Neural crest cell (in vitro differentiated cells): ENCODE data around the gene PRDM12. TPM values are rescaled to one million over a fixed set of nuclear protein-coding genes. Genes with fewer than 3 reads are reported as not detected.
A peak's percentile ranks its signal among the peaks of the same experiment; 100 is the strongest.

Source experiments
- DNase-seq: peaks from one replicate; pipeline ENCODE4 v3.0.0; 2021; ENCODE audit warnings: low read depth, mixed read lengths, low spot score
- H3K27ac Mint-ChIP-seq: one replicate; pipeline ENCODE4 v1.8.0; 2021; ENCODE audit warnings: mild to moderate bottlenecking, mixed read lengths; ENCODE audit not compliant: unreplicated experiment
- H3K27me3 Mint-ChIP-seq: 2 replicates; pipeline ENCODE4 v1.8.0; 2021; ENCODE audit warnings: low read depth, mild to moderate bottlenecking, mixed read lengths
- H3K36me3 Mint-ChIP-seq: 2 replicates; pipeline ENCODE4 v1.8.0; 2021; ENCODE audit warnings: low read depth, mild to moderate bottlenecking, mixed read lengths
- H3K4me1 Mint-ChIP-seq: 2 replicates; pipeline ENCODE4 v1.8.0; 2021; ENCODE audit warnings: mixed read lengths
- H3K4me3 Mint-ChIP-seq: one replicate; pipeline ENCODE4 v1.8.0; 2021; ENCODE audit warnings: mild to moderate bottlenecking, mixed read lengths
- H3K9me3 Mint-ChIP-seq: 2 replicates; pipeline ENCODE4 v1.8.0; 2021; ENCODE audit warnings: mixed read lengths
- long read RNA-seq: library from polyadenylated mRNA; unstranded; transcript quantifications from one replicate; pipeline ENCODE4 v2.0.0, GENCODE V29; 2020
- total RNA-seq: library from RNA; stranded (reverse); gene quantifications from 2 replicates; pipeline ENCODE4 v1.2.1, GENCODE V29; 2021
- TF ChIP-seq, protein P1 (sequence below): fragments of 200-600 bp; sonication (generic); conservative IDR thresholded peaks from 2 replicates; pipeline ENCODE4 v1.5.0; 2021; ENCODE audit warnings: antibody characterized with exemption, mild to moderate bottlenecking

The PRDM12 gene
- 2.2 and 2.5 TPM in 2 replicates for total RNA-seq
- long read RNA-seq: 0 reads

DNA sequence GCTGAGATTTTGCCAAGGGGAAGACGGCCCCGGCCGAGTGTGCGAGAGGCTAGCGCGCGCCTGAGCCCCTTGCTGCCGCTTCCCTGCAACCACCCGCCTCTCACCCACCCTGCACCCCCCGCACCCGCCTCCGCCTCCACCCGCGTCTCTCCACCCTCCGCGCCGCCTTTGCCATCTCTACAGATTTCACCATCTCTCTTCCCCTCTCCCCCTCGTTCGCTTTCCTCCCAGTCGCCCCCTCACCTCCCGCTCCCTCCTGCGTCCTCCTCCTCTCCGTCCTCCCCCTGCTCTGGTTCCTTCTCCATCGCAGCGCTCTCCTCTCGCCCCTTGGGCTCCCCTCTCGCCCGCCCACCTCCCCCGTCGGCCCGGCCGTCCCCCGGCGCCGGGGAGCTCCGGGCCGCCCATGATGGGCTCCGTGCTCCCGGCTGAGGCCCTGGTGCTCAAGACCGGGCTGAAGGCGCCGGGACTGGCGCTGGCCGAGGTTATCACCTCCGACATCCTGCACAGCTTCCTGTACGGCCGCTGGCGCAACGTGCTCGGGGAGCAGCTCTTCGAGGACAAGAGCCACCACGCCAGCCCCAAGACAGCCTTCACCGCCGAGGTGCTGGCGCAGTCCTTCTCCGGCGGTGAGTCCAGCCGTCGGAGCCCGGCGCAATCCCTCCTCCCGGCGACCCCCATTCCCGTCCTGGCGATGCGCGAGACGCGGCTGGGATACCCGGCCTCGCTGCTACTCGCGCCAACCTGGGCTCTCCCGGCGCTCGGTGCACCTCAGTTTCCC, at the start of gene PRDM12:
PRDM12 (plus strand) TSS at position 344 of the 778 bp plus-strand sequence; CDS start at position 404, 60 bp downstream.
- no peak for DNase-seq
- peaks cover 3% of the 10 kb centered on the region for H3K36me3 Mint-ChIP-seq
- H3K9me3 Mint-ChIP-seq: no peaks in the 10 kb centered on the region
- peaks cover 24% of the 10 kb centered on the region for H3K4me1 Mint-ChIP-seq
- H3K4me3 Mint-ChIP-seq: peak within 1 kb of the TSS; percentile 72
- peaks cover 94% of the 10 kb centered on the region for H3K27me3 Mint-ChIP-seq
- TF ChIP-seq, protein P1, sequence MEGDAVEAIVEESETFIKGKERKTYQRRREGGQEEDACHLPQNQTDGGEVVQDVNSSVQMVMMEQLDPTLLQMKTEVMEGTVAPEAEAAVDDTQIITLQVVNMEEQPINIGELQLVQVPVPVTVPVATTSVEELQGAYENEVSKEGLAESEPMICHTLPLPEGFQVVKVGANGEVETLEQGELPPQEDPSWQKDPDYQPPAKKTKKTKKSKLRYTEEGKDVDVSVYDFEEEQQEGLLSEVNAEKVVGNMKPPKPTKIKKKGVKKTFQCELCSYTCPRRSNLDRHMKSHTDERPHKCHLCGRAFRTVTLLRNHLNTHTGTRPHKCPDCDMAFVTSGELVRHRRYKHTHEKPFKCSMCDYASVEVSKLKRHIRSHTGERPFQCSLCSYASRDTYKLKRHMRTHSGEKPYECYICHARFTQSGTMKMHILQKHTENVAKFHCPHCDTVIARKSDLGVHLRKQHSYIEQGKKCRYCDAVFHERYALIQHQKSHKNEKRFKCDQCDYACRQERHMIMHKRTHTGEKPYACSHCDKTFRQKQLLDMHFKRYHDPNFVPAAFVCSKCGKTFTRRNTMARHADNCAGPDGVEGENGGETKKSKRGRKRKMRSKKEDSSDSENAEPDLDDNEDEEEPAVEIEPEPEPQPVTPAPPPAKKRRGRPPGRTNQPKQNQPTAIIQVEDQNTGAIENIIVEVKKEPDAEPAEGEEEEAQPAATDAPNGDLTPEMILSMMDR: no peak
- no peak within 1 kb of the TSS for H3K27ac Mint-ChIP-seq

DNA sequence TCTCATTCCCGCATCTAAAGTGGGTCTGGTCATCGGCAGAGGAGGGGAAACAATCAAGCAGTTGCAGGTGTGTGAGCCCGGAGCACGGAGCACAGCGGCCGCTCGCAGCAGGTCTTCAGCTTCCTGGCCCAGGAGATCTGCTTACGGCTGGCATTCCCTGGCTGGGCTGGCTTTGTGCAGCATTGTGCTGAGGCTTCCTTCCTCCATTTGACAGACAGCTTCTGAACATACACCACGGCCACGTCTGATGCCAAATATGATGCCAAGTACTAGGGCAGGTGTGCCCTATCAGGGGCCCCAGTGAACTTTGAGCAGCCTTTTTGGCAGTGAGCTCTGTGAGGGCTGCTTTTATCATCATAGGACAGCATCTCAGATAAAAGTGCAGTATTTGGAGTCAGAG, 47.9 kb upstream of the PRDM12 start:
- H3K4me3 Mint-ChIP-seq: no peak overlapping the region
- TF ChIP-seq, protein P1: no peak
- H3K27ac Mint-ChIP-seq: no peak overlapping the region
- H3K4me1 Mint-ChIP-seq: no peaks in the 10 kb centered on the region
- DNase-seq: no peak
- peaks cover 14% of the 10 kb centered on the region for H3K36me3 Mint-ChIP-seq
- H3K9me3 Mint-ChIP-seq: no peaks in the 10 kb centered on the region
- no peaks in the 10 kb centered on the region for H3K27me3 Mint-ChIP-seq

DNA sequence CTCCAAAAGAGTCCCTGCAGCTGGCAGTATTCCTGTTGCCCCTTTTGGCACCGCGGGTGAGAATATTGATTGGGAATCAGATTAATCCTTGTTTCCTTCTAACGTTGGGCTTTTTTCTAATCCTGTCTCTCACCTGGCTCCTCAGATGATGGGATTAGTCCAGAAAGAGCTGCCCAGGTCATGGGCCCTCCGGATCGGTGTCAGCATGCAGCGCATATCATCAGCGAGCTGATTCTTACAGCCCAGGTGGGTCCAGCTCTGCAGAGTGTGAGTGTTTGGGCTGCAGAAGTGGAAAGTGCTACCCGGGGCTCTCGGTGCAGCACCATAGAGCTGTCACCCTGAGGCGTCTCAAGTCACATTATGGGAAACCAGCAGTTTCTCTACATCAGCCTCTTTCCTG, 40.9 kb upstream of the PRDM12 start:
- Mint-ChIP-seq H3K4me1 (peaks cover 23% of the 10 kb centered on the region), H3K27ac (no peak overlapping the region), H3K4me3 (no peak overlapping the region), H3K27me3 (no peaks in the 10 kb centered on the region), H3K36me3 (peaks cover 21% of the 10 kb centered on the region), H3K9me3 (no peaks in the 10 kb centered on the region)
- TF ChIP-seq, protein P1: no peak
- no peak for DNase-seq

DNA sequence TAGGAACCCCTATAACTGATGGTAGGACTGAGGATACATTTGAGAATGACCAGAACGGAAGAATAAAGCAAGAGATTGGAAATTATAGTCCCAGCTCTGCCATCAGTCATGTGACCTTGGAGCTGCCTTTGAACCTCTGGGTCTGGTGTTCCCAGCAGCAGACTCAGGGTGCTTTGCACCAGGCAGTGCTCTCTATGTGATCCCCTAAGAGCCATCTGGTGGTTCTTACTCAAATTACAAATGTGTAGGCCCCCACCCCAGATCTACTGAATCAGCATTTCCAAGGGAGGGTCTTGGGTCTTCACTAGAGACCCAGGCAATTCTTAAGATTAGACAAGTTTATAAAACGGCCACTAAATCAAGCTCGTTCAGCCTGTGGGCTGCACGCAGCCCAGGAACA, 40.2 kb upstream of the PRDM12 start:
- Mint-ChIP-seq H3K4me1 (peaks cover 24% of the 10 kb centered on the region), H3K9me3 (no peaks in the 10 kb centered on the region), H3K27ac (no peak overlapping the region), H3K36me3 (peaks cover 19% of the 10 kb centered on the region), H3K27me3 (no peaks in the 10 kb centered on the region), H3K4me3 (no peak overlapping the region)
- DNase-seq: no peak
- TF ChIP-seq, protein P1: no peak

DNA sequence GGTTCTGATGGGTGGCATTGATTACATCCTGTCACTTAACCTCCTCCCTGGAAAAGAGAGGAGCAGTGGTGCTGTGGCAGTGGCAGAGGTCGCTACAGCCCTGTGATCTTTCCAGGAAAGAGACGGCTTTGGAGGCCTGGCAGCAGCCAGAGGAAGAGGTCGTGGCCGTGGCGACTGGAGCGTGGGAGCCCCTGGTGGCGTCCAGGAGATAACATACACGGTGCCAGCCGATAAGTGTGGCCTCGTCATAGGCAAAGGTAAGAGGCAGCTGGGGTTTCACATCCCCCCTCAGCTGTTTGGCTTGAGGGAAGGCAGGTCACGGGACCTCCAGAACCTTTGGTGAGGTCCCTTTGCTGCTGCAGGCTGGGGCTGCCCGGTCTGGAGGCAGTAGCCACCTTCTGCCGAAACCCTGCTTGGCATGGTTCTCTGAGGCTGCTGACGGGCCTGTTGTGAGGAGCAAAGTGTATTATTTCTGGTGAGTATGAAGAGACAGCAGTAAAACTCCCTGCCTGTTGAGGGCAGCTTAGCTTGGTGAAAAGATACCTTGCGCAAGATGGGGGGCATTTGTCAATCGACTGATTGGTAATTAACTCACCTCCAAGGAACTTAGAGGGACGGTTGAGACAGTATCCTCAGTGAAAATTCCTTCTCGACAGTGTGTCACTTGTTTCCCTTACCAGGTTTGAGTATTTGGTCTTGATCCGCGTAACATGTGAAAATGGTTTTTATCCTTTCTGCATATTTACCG, 38.0 kb upstream of the PRDM12 start:
- Mint-ChIP-seq H3K4me1 (peaks cover 32% of the 10 kb centered on the region), H3K9me3 (no peaks in the 10 kb centered on the region), H3K4me3 (no peak overlapping the region), H3K27me3 (no peaks in the 10 kb centered on the region), H3K27ac (no peak overlapping the region), H3K36me3 (peaks cover 12% of the 10 kb centered on the region)
- TF ChIP-seq, protein P1: peak; percentile 25
- DNase-seq: peak; percentile 22
